Muscle layer of colon (tissue), 2 donors: ENCODE results near the gene MAGED1.
"Not testable (repeated sequence)": the region's sequence is repeated elsewhere in the genome, so short reads cannot be mapped to it uniquely, and the experiment has no call there.

Experiments used
- H3K27ac ChIP-seq: one replicate; pipeline ENCODE4 v1.7.0; 2013; ENCODE audit warnings: low read depth, mild to moderate bottlenecking, low read length, moderate library complexity
- H3K27me3 ChIP-seq, 2 donors: one replicate each; pipeline ENCODE4 v1.7.0; 2013; ENCODE audit warnings: low read length in 2 of 2, mild to moderate bottlenecking in 2 of 2; ENCODE audit not compliant: insufficient read depth in 2 of 2, control insufficient read depth in 1 of 2
- H3K36me3 ChIP-seq: one replicate; pipeline ENCODE4 v1.7.0; 2013; ENCODE audit warnings: mild to moderate bottlenecking, low read length; ENCODE audit not compliant: insufficient read depth
- H3K4me1 ChIP-seq: one replicate; pipeline ENCODE4 v1.7.0; 2013; ENCODE audit warnings: mild to moderate bottlenecking, low read length; ENCODE audit not compliant: insufficient read depth
- H3K4me3 ChIP-seq, 2 donors: one replicate each; pipeline ENCODE4 v1.7.0; 2013; ENCODE audit warnings: low read length in 2 of 2, low read depth in 1 of 2, mild to moderate bottlenecking in 1 of 2, moderate library complexity in 1 of 2
- H3K9ac ChIP-seq: one replicate; pipeline ENCODE4 v1.7.0; 2013; ENCODE audit warnings: low read length
- H3K9me3 ChIP-seq: one replicate; pipeline ENCODE4 v1.7.0; 2013; ENCODE audit warnings: mild to moderate bottlenecking, low read length
- donor health status: abdominal sarcoma.
- donor health status: Adenocarcinoma of cecum.

MAGED1 gene

DNA sequence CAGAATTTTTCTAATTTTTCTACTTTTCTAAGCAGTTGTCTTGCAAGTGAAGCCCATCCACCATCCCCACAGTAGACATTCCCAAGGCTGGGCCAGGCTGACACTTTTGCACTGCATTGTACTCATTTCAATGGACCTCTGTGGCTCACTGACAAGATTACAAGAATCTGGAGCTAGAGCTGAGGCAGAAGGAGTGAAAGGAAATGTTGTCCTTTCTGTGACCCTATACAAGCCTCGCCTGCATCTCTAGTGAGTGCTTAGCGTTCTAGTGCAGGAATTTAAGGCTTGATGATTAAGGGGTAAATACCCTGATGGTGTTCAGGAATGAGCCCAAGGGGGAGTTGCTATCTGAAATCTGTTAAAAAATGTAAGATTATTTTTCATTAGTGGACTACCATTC, 6.3 kb downstream of the MAGED1 start:
- no peaks in the 10 kb centered on the region for H3K27me3 ChIP-seq
- peaks cover 25% of the 10 kb centered on the region for H3K36me3 ChIP-seq
- H3K9me3 ChIP-seq, result no peaks in the 10 kb centered on the region
- no peak overlapping the region for H3K9ac ChIP-seq
- peaks cover 12% of the 10 kb centered on the region for H3K4me1 ChIP-seq
- H3K27ac ChIP-seq, result no peak overlapping the region
- H3K4me3 ChIP-seq, result no peak overlapping the region

DNA sequence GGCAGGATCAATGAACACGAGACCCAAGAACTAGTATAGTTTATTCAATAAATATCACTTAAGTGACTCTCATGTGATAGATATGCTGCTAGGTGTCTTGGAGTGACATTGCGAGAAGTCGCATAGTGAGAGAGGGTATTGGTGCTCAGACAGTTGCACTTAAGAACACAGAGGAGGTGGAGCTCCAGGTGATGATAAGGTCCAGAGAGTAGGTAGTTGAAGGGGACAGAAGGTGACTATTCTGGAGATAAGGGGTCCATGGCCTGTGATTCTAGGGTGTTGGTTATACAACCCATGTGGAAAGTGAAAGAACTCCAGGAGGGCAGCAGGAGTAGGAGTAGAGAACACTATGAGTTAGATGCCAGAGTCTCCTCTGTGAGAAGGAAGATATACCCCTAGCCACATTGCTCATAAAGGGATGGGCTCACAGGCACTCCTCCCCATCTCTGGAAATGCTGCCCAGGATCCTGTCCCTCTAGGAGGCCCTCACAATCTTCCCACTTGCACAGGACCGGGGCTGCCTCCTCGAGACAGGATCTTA, 9.2 kb downstream of the MAGED1 start:
- peaks cover 21% of the 10 kb centered on the region for H3K36me3 ChIP-seq
- H3K9ac ChIP-seq, result no peak overlapping the region
- no peak overlapping the region for H3K27ac ChIP-seq
- no peak overlapping the region for H3K4me3 ChIP-seq
- H3K4me1 ChIP-seq, result no peaks in the 10 kb centered on the region
- H3K27me3 ChIP-seq, result no peaks in the 10 kb centered on the region
- no peaks in the 10 kb centered on the region for H3K9me3 ChIP-seq

GRCh38 chrX:51905152-51905551, 11.7 kb downstream of the MAGED1 start:
- H3K9ac ChIP-seq, H3K4me1 ChIP-seq, H3K4me3 ChIP-seq, H3K9me3 ChIP-seq, H3K27me3 ChIP-seq, H3K36me3 ChIP-seq, H3K27ac ChIP-seq: not testable (repeated sequence)

DNA sequence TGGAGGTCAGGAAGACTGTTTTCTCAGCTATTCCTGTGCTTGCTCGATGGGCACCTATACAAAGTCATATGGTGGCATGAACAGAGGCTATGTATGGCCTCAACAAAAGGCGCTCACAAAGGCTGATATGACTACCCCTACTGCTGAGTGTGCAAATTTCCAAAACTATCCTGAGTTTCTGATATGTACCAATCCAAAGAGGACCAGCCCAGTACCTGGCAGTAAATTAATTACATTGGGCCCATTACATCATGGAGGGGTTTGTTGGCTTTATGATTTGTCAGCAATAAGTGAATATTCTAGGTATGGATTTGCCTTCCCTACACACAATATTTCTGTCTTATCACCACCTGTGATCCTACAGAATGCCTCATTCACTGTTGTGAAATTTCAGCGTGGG, 12.3 kb downstream of the MAGED1 start:
- H3K4me1 ChIP-seq, result no peaks in the 10 kb centered on the region
- H3K27me3 ChIP-seq, result no peaks in the 10 kb centered on the region
- no peaks in the 10 kb centered on the region for H3K36me3 ChIP-seq
- H3K27ac ChIP-seq, result no peak overlapping the region
- no peaks in the 10 kb centered on the region for H3K9me3 ChIP-seq
- no peak overlapping the region for H3K4me3 ChIP-seq
- no peak overlapping the region for H3K9ac ChIP-seq

GRCh38 chrX:51917604-51918003, 24.2 kb downstream of the MAGED1 start:
- H3K4me3 ChIP-seq, result no peak overlapping the region
- H3K9ac ChIP-seq, result no peak overlapping the region
- no peak overlapping the region for H3K27ac ChIP-seq
- peaks cover 6% of the 10 kb centered on the region for H3K9me3 ChIP-seq
- peaks cover 0 to 5% of the 10 kb centered on the region in 2 donors for H3K27me3 ChIP-seq
- no peaks in the 10 kb centered on the region for H3K36me3 ChIP-seq
- no peaks in the 10 kb centered on the region for H3K4me1 ChIP-seq

- H3K4me3 ChIP-seq, result no peak overlapping the region
- no peaks in the 10 kb centered on the region for H3K27me3 ChIP-seq
- H3K27ac ChIP-seq, result no peak overlapping the region
- no peak overlapping the region for H3K9ac ChIP-seq
- H3K36me3 ChIP-seq, result no peaks in the 10 kb centered on the region
- no peaks in the 10 kb centered on the region for H3K9me3 ChIP-seq
- no peaks in the 10 kb centered on the region for H3K4me1 ChIP-seq
Measured at GRCh38 chrX:51922561-51922960, 29.1 kb downstream of the MAGED1 start.

GRCh38 chrX:51931566-51932150, 38.2 kb downstream of the MAGED1 start:
- Histone ChIP-seq H3K27ac (no peak overlapping the region), H3K27me3 (no peaks in the 10 kb centered on the region), H3K9me3 (no peaks in the 10 kb centered on the region), H3K36me3 (no peaks in the 10 kb centered on the region), H3K9ac (no peak overlapping the region), H3K4me1 (no peaks in the 10 kb centered on the region), H3K4me3 (no peak overlapping the region)
